GM19239 (cell line): Measurements from ENCODE around the gene MRGPRF.

ENCODE experiments used
- DNase-seq: peaks from one replicate; pipeline ENCODE4 v3.0.0; 2011; ENCODE audit warnings: low spot score; ENCODE audit not compliant: insufficient read length
- FAIRE-seq: peaks from 2 replicates; lab custom pipeline; 2011; peaks lifted over from hg19 to GRCh38; lab: Jason Lieb, UNC

MRGPRF gene, protein sequence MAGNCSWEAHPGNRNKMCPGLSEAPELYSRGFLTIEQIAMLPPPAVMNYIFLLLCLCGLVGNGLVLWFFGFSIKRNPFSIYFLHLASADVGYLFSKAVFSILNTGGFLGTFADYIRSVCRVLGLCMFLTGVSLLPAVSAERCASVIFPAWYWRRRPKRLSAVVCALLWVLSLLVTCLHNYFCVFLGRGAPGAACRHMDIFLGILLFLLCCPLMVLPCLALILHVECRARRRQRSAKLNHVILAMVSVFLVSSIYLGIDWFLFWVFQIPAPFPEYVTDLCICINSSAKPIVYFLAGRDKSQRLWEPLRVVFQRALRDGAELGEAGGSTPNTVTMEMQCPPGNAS

DNA sequence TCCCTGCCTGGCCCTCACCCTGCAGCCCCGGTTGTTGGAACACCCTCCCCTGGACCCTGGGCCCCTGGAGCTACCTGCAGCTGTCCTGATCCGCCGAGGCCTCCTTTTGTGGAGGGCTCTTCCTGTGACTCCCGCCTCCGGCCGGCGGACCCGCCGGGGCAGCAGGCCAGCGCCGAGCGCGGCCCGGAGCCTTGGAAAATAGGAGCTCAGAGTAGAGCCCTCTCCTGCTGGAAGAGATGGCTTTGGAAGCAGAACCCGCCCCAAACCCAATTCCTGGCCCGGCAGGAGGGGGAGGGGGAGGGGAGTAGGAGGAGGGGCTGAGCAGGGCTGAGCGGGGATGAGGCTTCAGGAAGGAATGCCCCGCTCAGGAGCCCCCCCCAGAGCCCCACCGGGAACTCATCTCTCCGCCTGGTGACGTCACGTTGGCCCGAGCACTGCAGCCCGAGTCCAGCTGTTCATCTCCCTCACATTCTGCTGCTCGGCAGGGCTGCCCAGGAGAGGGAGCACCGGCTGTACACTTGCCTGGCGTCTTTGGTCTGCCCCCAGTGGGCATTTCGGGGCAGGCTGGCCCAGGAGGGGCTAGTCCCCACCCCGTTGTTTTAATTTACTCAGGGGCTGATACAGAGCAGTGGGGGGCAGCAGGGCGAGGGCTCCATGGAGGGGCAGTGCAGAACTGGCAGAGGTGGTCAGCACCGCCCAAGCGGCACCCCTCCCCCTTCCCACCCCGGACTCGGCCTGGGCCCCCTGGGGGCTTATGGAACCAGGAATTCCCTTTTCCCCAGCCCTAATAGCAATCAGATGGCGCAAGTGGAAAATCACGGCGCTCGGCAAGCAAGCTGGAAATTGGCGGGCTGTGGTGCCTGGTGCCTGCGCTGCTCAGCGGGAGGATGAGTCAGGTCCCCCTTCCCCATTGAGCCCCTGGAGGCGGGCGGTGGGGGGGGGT is at the start of gene MRGPRF:
Gene MRGPRF (minus strand): TSS at position 238 of the 943 bp plus-strand sequence. CDS start 3,345 bp downstream, outside the sequence.
- no peak for FAIRE-seq
- no peak for DNase-seq

DNA sequence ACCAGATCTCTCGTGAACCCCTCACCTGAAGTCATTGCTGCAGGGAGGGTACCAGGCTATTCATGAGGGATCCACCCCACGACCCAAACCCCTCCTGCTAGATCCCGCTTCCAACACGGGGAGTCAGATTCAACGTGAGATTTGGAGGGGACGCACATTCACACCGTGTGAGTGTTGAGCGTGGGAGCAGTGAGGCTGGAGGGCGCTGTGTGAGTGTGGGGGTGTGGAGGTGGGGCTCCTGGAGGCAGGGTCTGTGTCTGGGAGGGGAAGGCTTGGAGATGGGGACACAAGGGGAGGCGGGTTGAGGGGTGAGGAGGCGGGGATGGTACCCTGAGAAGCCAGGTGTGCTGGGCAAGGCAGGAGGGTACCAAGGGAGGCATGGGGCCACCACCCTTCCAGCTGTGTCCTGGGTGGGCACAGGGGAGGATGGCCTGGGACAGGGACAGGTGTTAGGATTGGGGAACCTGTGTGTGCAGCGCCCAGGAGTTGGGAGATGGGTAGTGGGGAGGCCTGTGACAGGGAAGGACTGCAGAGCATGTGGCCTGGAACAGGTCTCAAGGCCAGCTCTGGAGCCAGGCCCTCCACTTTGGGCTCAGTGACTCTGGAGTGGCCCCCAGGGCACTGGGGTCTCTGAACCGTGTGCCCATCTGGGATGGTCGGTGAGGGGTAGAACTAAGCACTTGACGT is 49.3 kb upstream of the MRGPRF start:
- DNase-seq (no peak), FAIRE-seq (no peak)

DNA sequence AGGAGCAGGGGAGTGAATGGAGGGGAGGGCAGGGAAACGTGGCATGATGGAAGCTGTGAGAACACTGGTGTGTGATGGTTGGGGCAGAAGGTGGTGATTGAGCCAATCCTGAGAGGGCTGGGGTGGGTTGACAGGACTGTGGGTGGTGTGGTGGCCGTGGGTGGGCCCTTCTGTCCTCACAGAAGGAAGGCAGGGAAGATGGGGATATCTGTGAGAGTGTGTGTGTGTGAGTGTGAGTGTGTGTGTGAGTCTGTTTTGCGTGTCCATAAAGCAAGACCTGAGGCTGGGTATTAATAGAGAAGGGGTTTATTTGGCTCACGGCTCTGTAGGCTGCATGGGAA is 48.6 kb upstream of the MRGPRF start:
- DNase-seq (no peak), FAIRE-seq (no peak)

DNA sequence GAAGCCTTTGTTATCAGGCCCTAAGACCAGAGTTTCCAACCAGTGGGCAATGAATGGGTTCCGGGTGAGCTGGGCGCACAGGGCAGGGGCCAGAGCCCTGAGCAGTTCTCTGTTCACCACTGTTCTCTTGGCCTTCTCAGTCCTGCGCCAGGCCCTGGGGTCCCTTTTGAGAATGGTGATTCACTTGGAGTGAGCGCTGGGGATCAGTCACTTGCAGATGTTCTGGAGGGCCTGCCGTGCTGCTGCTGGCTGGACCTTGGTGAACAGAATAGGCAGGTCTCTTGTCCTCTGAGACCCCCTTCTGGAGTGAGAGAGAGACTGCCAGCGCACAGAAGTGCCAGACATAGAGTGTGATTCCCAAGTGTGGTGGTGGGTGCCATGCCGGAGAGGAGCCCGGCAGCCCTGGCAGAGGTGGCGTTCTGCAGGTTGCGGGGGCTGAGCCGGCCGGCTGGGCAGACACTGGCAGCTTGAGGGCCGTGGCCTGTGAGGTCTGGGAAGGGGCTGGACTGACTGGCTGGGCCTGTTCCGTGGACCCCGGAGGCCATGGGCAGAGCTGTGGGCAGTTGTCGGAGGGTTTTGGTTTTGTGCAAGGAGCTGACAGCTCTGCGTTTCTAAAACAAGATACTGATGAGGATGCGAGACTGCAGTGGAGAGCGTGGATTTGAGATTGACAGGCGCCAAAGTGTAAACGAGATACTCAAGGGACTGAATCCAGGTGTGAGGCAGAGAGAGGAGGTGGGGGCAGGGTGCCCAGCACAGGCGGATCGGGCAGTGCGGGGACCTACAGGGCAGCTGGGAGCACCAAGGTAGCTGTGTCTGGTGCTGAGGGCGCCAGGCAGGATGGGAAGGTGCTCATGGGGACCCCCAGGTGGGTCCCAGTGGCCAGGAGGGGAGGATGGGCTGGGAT is 48.0 kb upstream of the MRGPRF start:
- DNase-seq = no peak
- no peak for FAIRE-seq

DNA sequence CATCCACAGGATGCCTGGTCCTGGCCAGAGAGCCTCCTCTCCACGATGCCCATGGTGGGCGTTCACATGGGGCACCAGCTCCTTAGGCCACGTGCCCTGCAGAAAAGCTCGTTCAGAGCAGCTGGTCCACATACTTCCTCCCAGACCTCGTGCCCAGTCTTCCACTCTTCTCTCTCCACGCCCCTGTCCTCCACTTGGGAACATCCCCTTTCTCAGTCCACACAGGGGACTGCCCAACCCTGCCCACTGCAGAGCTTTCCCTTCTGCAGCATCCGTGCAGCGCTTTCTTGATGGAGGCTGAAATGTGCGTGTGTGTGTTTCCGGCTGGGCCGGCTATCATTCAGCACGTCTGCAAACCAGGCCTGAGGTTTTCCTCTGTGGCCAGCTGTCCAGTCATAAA is 46.9 kb upstream of the MRGPRF start:
- no peak for FAIRE-seq
- no peak for DNase-seq

DNA sequence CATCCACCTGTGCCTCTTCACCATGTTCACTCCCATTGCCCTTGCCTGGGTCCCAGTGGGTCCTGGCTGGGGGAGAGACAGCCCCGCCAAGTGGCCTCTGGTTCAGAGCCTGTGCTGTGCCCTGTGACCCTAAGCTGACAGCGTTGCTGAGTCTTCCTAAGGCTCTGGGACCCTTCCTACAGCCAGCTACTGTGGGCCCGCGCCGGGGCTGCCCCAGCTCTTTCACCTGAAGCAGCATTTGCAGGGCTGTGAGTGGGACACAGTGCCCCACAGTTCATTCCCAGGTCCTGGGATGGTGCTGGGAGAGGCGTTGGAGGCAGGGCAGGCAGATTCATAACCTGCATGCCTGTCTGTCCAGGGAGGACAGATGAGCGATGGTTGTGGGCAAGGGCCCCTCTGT is 46.4 kb upstream of the MRGPRF start:
- DNase-seq = no peak

DNA sequence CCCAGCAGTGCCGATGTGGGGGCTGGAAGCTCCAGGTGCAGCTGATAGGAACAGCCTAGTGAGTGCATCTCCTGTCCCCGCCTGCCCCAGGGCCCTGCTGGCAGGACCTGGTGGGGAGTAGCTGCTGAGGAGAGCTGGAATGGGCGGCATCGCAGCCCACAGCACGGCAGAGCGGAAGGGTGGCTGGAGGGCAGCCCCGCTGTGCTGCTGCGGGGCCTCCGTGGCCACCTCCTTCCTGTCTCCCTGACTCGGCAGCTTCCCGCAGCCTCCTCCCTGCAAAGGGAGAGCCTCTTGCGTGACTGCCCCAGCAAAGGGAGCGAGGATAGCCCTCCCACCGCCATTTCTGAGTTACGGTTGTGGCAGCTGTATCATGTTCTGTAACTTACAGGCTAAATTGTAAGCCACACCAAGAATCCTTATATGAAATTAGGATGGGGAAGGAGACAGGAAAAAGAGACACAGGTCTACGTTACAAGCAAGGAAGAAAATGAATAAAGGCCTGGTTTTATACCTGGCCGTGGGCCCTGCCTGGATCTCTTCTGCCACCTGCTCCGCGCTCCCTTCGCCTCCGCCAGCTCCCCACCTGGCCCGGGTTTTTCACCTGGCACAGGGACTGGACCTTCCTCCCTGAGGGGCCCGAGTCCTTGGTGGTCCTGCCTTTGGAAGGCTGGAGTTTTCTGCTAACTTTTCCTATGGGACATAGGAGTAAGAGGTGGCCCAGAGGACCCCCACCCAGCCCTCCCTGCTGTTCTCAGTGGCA is 45.6 kb upstream of the MRGPRF start:
- FAIRE-seq = no peak

More for the DNA sequence above, 46.4 kb upstream of the MRGPRF start:
- FAIRE-seq = no peak

DNA sequence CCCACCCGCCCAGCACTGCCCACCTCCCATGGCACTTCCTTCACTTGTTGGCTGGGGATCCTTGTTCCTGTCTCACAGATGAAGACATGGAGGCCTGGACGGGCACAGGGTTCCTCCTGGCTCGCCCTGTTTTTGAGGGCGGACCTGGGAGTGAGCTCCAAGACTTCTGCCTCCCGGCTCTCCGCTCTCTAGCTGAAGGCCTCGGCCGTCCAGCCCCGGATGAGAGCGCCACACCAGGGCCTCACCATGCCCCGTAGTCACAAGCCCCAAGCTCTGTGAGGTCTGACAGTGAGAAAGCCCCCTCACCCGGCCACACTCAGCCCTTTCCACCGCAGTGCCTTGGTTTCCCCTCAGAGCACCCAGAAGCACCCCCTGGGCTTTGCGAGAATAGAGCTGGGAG is 44.8 kb upstream of the MRGPRF start:
- DNase-seq (no peak), FAIRE-seq (no peak)

More for the DNA sequence above, 45.6 kb upstream of the MRGPRF start:
- DNase-seq = no peak

DNA sequence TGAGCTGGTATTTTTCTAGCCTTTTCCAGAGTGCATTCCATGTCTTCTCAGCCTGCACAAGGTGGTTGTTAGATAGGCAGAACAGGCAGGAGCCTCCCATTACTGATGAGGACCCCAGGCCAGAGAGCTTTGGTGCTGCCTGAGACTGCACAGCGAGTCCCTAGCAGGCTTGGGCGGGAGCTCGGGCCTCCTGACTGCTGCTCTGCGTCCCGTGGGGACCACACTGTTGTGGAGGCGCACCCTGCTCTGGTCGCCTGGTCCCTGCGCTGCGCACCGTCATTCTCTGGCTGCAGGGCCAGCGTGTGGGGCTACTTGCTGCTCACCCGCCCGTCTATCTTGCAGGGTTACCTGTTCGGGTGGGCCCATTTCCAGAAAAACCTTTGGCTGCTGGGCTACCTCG is 44.2 kb upstream of the MRGPRF start:
- FAIRE-seq (no peak), DNase-seq (no peak)

DNA sequence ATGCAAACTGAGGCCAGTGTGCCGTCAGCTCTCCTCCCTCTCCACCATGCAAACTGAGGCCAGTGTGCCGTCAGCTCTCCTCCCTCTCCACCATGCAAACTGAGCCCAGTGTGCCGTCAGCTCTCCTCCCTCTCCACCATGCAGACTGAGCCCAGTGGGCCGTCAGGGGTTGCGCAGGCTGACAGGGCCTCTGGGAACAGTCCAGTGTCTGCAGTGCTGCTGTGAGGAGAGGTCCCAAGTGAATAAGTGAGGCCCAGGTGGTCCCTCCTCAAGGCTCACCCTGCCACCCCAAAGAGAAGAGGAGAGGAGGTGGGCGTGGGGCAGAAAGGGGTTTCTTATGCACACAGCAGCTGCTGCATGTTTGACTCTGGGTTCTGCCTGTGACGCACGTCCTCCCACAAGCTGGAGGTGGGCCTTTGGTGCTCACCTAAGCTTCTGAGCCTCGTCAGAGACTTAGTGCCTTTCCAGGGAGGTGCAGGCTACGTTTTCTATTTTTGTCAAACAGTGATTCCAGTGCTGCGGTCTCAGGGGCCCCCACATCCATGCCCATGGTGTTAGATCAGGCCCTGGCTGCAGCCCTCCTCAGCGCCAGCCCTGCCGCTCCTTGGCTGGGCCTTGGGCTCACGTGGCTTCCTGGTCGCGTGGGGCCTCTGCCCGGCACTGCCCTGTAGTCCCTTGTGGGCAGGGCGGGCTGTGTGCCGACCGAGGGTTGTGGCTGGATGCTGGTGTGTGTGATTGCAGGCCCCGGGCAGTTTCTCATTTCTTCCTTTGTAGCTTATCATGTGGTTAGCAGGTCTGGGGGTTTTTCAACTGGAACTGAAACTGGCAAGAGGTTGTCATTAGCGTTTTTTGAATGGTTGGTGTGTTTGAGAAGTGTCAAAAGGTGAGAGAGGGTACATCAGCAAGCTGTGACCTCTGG is 42.8 kb upstream of the MRGPRF start:
- peak; percentile 88 for DNase-seq
- FAIRE-seq = peak; percentile 93

DNA sequence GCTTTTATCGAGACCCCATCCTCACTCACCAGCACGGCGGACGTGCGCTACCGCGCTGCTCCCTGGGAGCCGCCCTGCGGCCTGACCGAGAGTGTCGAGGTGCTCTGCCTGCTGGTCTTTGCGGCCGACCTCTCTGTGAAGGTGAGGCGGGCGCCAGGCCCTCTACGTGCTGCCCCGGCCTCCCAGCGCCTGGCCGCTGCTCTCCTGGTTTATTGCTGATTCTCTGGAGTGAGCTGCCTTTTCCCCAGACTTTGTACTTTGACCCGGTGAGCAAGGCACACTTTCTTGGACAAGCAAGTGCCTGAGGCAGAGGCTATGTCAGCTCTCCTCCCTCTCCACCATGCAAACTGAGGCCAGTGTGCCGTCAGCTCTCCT is 42.2 kb upstream of the MRGPRF start:
- no peak for DNase-seq
- no peak for FAIRE-seq

DNA sequence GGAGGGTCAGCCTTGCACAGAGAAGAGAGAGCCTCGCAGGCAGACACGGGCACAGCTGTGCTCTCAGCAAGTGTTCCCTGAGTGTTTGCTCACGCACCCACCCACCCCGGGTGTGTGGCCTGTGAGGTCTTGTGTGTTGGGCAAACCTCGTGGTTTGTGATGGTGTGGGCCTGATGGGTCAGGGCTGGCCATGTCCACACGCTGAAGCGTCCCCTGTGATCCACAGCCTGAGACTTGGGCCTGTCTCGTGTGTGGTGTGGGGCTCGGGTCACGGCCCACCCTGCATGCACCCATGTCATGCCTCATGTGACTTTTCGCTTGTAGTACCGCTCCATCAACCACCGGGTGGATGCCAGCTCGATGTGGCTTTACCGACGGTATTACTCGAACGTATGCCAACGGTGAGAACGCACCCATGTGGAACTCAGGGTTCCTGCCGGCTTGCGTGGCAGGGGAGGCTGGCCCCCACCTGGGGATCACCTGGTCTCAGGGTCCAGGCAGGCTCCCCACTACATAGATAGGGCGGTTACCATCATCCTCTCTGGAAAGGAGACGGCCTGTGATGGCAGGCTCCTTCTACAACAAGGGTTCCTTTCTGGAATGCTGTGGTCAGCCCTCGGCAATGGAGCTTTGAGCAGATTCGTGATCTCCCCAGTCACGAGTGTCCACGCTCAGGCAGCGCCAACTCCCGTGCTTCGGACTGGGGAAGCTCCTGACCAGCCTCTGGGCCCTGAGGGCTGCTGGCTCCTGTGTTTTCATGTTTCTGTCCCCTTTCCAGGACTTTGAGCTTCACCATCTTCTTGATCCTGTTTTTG is 41.6 kb upstream of the MRGPRF start:
- FAIRE-seq (no peak), DNase-seq (no peak)

DNA sequence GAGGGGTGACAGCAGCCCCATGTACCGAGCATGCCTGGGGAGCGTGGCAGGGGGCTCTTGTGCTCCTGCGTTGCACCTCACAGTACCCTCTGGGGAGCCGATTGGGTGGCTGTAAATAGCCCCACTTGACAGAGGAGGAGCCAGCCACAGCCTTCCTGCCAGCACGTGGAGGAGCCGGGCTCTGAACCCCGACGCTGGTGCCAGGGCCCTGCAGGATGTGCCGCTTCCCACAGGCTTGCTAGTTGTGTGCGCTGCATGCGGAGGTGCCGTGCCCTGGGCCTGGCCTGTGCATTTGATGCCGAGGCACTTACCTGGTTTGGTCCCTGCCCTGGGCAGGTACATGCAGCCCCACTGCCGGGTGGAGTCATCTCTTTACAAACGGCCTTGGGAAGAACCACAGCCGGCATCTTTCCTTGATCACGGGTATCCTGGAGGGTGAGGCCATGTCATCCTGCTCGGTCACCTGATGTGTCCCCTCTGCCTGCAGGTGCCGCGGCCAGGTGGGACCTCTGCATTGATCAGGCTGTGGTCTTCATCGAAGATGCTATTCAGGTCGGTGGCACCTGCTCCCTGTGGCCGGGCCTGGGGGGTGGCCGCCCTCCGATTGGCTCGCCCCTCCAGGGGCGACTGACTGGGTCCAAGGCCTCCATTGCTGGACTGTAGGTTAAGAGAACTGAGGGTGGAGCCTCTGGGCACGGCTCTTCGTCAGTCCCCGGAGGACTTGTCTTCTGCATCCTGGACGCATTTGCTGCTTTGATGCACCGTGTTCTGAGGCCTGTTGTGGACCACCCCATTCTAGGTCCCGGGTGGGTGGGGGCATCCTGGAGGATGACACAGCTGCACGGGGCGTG is 40.7 kb upstream of the MRGPRF start:
- DNase-seq (no peak), FAIRE-seq (no peak)

DNA sequence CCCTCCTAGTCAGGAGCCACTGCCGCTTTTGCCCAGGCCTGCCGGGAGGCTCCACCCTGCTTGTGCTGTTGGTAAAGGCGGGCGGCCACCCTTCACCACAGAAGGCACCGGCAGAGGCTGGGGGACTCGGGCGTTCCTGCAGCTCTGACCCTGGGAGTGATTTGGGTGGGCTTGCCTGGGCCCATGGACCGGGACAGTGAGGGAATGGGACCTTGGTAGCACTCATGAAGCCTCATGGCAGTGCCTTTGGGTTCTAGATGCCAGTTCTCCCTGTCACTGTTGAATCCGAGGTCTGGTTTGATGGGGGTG is 40.1 kb upstream of the MRGPRF start:
- FAIRE-seq (no peak), DNase-seq (no peak)

DNA sequence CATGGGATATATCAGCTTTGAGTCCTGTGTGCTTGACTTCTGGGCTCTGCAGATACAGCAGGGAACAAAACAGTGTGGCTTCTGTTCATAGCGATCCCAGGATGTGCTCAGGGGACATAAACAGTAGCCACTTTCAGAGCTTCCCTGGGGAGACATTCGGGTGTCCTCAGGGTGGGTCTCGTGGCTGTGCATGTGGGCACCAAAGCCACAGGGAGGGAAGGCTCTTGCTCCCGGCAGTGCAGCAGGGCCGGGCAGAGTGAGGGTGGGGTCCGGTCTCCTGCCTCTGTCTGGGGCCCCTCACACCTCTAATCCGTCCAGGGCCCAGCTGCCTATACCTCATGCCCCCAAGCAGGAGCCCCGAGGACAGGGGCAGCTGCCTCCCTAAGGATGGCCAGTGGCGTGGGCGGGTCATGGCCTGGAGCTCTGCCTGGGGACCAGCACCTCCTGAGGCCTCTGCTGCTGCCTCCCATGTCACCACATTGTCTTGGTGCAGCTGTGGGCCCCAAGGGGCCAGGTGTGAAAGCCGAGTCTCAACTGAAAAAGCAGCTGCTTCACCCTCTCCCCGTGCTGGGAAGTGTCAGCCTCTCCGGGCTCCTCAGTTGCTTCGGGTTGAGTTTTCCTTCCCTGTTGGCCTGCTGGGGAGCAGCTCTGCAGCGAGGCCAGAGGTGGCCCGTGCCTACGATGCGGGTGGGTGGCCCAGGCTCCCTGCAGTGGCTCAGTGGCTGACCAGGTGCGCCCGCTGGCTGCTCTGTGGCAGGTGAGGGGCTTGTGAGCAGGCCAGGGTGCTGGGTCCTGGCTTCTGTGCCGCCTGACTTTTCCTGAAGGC is 39.5 kb upstream of the MRGPRF start:
- FAIRE-seq = no peak
- peak; percentile 45 for DNase-seq
